ENCODE results near the gene GNAZ.

DNA sequence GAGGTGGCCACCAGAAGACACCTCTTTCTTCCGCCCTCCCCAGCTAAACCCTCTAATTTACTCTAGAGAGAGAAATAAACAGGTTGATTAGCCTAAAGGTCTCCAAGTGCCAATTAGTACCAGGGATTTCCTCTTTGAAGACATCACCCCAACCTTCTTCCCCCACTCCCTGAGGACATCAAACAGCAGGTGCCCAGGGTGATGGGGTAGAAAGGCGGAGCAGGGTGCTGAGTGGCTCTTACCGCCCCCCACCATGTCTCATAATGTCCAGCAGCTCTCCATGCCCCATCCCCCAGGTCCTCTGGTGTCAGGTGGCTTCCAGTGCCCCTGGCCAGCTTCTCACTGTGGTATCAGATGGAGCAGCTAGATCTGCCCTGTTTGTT lies 5.3 kb upstream of the GNAZ start:
- TF ChIP-seq, protein P1, sequence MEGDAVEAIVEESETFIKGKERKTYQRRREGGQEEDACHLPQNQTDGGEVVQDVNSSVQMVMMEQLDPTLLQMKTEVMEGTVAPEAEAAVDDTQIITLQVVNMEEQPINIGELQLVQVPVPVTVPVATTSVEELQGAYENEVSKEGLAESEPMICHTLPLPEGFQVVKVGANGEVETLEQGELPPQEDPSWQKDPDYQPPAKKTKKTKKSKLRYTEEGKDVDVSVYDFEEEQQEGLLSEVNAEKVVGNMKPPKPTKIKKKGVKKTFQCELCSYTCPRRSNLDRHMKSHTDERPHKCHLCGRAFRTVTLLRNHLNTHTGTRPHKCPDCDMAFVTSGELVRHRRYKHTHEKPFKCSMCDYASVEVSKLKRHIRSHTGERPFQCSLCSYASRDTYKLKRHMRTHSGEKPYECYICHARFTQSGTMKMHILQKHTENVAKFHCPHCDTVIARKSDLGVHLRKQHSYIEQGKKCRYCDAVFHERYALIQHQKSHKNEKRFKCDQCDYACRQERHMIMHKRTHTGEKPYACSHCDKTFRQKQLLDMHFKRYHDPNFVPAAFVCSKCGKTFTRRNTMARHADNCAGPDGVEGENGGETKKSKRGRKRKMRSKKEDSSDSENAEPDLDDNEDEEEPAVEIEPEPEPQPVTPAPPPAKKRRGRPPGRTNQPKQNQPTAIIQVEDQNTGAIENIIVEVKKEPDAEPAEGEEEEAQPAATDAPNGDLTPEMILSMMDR (IDR thresholded peaks at IDR 0.05) = no peak
- TF ChIP-seq POLR2A (IDR thresholded peaks at IDR 0.05; ENCODE audit: low read length) (no peak), REST (IDR thresholded peaks at IDR 0.05) (no peak), PHF8 (IDR thresholded peaks at IDR 0.05; ENCODE audit: borderline replicate concordance, low read depth) (no peak), NFE2L2 (conservative IDR thresholded peaks at IDR 0.05; ENCODE audit: low read length) (no peak)
- TF ChIP-seq, protein P2, sequence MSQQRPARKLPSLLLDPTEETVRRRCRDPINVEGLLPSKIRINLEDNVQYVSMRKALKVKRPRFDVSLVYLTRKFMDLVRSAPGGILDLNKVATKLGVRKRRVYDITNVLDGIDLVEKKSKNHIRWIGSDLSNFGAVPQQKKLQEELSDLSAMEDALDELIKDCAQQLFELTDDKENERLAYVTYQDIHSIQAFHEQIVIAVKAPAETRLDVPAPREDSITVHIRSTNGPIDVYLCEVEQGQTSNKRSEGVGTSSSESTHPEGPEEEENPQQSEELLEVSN (IDR thresholded peaks at IDR 0.05; ENCODE audit: borderline replicate concordance, low read depth) = no peak

Data from A549 (cell line).